GM12874 (cell line): Measurements from ENCODE around the gene PDHA2.

Source experiments
- TF ChIP-seq, protein P1 (sequence below): IDR thresholded peaks from 2 replicates; pipeline ENCODE4 v1.5.1; 2011; ENCODE audit warnings: low read depth, mild to moderate bottlenecking, control low read depth, low read length, moderate library complexity; ENCODE audit not compliant: insufficient read depth

Gene PDHA2

DNA sequence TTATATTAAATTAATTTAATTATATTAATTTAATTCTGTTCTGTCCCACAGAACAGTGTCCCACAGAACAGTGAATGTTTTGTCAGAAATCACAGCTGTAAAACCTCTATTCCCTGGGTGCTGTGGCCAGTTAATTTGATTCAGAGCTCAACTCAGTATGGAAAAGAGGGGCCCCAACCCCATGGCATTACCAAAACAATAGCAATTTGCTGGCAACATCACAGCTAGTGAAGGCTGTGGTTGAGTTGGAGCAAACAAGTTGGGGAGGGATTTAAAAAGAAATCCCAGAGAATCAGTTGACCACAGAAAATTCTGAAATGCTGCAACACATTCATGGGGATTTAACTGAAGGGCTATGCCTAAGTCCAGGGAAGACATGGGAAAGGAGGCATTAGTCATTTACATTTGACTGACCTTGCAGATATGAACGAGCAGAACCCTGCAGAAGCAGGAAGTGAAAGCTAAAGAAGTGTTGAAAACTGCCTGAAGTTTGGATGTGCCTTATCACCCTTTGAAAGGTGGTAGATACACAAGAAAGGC is 30.1 kb downstream of the PDHA2 start:
- TF ChIP-seq, protein P1, sequence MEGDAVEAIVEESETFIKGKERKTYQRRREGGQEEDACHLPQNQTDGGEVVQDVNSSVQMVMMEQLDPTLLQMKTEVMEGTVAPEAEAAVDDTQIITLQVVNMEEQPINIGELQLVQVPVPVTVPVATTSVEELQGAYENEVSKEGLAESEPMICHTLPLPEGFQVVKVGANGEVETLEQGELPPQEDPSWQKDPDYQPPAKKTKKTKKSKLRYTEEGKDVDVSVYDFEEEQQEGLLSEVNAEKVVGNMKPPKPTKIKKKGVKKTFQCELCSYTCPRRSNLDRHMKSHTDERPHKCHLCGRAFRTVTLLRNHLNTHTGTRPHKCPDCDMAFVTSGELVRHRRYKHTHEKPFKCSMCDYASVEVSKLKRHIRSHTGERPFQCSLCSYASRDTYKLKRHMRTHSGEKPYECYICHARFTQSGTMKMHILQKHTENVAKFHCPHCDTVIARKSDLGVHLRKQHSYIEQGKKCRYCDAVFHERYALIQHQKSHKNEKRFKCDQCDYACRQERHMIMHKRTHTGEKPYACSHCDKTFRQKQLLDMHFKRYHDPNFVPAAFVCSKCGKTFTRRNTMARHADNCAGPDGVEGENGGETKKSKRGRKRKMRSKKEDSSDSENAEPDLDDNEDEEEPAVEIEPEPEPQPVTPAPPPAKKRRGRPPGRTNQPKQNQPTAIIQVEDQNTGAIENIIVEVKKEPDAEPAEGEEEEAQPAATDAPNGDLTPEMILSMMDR: no peak

DNA sequence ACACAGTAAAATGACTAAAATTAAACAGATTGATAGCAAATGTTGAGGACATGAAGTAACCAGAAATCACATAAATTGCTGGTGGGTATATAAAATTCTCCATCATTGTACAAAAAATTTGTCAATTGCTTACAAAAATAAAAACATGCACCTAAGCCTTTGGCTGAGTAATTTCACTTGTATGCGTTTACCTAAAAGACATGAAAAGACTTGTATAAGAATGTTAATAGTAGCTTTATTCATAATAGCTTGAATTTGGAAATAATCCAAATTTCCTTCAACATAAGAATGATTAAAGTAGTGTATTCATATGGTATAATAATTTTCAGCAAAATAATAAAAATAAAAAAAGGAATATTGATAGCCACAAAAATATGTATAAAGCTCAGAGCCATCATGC is 37.7 kb downstream of the PDHA2 start:
- TF ChIP-seq, protein P1: no peak

DNA sequence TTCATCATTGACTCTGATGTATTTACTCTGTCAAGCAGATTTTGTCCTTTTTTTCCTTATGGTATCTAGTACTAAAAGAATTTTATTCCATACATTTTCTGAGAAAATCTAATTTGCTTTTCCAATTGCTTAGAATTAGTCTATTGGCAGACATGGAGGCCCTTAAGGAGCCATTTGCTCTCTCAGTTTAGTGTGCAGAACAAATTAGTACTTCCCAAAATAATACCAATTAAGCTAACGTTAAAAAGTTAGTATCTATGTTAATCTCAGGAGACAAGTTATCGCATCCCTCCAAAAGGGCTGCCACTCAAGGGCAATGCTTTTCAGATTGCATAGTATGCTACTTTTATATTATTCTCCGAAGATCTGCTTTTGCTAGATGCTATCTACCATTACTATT is 47.7 kb downstream of the PDHA2 start:
- TF ChIP-seq, protein P1: no peak

DNA sequence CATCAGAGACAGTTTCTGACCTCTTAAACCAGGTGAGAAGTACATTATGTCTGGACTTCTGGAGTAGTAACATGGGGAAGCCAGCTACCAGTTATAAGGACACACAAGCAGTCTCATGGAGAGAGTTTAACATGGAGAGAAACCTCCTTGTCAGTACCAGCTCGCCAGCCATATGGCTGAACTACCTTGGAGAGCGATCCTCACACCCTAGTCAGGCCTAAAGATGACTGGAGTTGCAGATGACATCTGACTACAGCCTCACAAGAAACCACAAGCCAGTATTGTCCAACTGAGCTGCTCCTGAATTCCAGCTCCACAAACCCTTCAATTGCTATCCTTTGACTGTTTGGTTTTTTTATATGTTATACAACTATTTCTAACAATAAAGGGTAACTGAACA is 49.8 kb downstream of the PDHA2 start:
- TF ChIP-seq, protein P1: no peak
